Memory B cell (primary cell): ENCODE results near the gene CCDC6.
"Not testable (repeated sequence)": the region's sequence is repeated elsewhere in the genome, so short reads cannot be mapped to it uniquely, and the experiment has no call there.

ENCODE experiments used
- ATAC-seq: fragments of 150-1000 bp; cut with Tn5 transposase; 2 replicates; pipeline ENCODE4 v1.10.0; 2021; ENCODE audit warnings: low read depth, mild to moderate bottlenecking, moderate library complexity
- DNase-seq, 2 donors: peaks; one replicate each; pipeline ENCODE4 v3.0.0; 2022; ENCODE audit warnings: low spot score in 2 of 2
- H3K27ac Mint-ChIP-seq: one replicate; pipeline ENCODE4 v1.8.0; 2022; ENCODE audit warnings: mild to moderate bottlenecking, moderate library complexity, mixed read lengths
- H3K27me3 Mint-ChIP-seq: one replicate; pipeline ENCODE4 v1.8.0; 2022; ENCODE audit warnings: mixed read lengths
- H3K36me3 Mint-ChIP-seq: one replicate; pipeline ENCODE4 v1.8.0; 2022; ENCODE audit warnings: mild to moderate bottlenecking, mixed read lengths
- H3K4me1 Mint-ChIP-seq: one replicate; pipeline ENCODE4 v1.8.0; 2022; ENCODE audit warnings: mixed read lengths
- H3K4me3 Mint-ChIP-seq: one replicate; pipeline ENCODE4 v1.8.0; 2022; ENCODE audit warnings: mild to moderate bottlenecking, moderate library complexity, mixed read lengths
- H3K9me3 Mint-ChIP-seq: one replicate; pipeline ENCODE4 v1.8.0; 2022; ENCODE audit warnings: mixed read lengths

The CCDC6 gene

GRCh38 chr10:59906417-59907202 is at the start of gene CCDC6:
Gene CCDC6, minus strand, starts transcription at chr10:59906556. Its CDS starts 132 bp downstream, at chr10:59906424.
- Mint-ChIP-seq H3K27ac (peak within 1 kb of the TSS; percentile 83), H3K36me3 (peaks cover 8% of the 10 kb centered on the region), H3K4me3 (peak within 1 kb of the TSS; percentile 93), H3K9me3 (no peaks in the 10 kb centered on the region), H3K27me3 (no peaks in the 10 kb centered on the region), H3K4me1 (peaks cover 47% of the 10 kb centered on the region)
- ATAC-seq = peak; percentile 75
- peak; percentile 91 to 96 for DNase-seq

GRCh38 chr10:59954296-59954695 is 47.9 kb upstream of the CCDC6 start:
- Mint-ChIP-seq H3K27me3 (no peaks in the 10 kb centered on the region), H3K36me3 (no peaks in the 10 kb centered on the region), H3K27ac (no peak overlapping the region), H3K4me3 (no peak overlapping the region), H3K9me3 (no peaks in the 10 kb centered on the region), H3K4me1 (no peaks in the 10 kb centered on the region)
- no peak for ATAC-seq
- no peak for DNase-seq

GRCh38 chr10:59953711-59954110 is 47.4 kb upstream of the CCDC6 start:
- ATAC-seq, H3K9me3 Mint-ChIP-seq: not testable (repeated sequence)

GRCh38 chr10:59950105-59950504 is 43.7 kb upstream of the CCDC6 start:
- Mint-ChIP-seq H3K27me3 (peaks cover 2% of the 10 kb centered on the region), H3K9me3 (no peaks in the 10 kb centered on the region), H3K4me3 (no peak overlapping the region), H3K27ac (no peak overlapping the region), H3K36me3 (no peaks in the 10 kb centered on the region), H3K4me1 (no peaks in the 10 kb centered on the region)
- DNase-seq = no peak
- no peak for ATAC-seq

More at GRCh38 chr10:59953711-59954110, 47.4 kb upstream of the CCDC6 start:
- not testable (repeated sequence) for H3K36me3 Mint-ChIP-seq, H3K4me1 Mint-ChIP-seq, H3K27ac Mint-ChIP-seq, DNase-seq, H3K27me3 Mint-ChIP-seq, H3K4me3 Mint-ChIP-seq

GRCh38 chr10:59949608-59950007 is 43.3 kb upstream of the CCDC6 start:
- H3K9me3 Mint-ChIP-seq = no peaks in the 10 kb centered on the region
- H3K27me3 Mint-ChIP-seq = peaks cover 2% of the 10 kb centered on the region
- no peak overlapping the region for H3K4me3 Mint-ChIP-seq
- H3K27ac Mint-ChIP-seq = no peak overlapping the region
- H3K4me1 Mint-ChIP-seq = no peaks in the 10 kb centered on the region
- H3K36me3 Mint-ChIP-seq = no peaks in the 10 kb centered on the region
- ATAC-seq = no peak
- DNase-seq = no peak

- no peak for ATAC-seq
- Mint-ChIP-seq H3K36me3 (no peaks in the 10 kb centered on the region), H3K9me3 (no peaks in the 10 kb centered on the region)
Measured at GRCh38 chr10:59945991-59946390, 39.6 kb upstream of the CCDC6 start.

GRCh38 chr10:59945590-59945989 is 39.2 kb upstream of the CCDC6 start:
- H3K36me3 Mint-ChIP-seq = peaks cover 2% of the 10 kb centered on the region
- ATAC-seq (no peak), DNase-seq (no peak)
- H3K9me3 Mint-ChIP-seq = peaks cover 2% of the 10 kb centered on the region
- H3K4me3 Mint-ChIP-seq = no peak overlapping the region
- H3K27ac Mint-ChIP-seq = no peak overlapping the region
- peaks cover 7% of the 10 kb centered on the region for H3K27me3 Mint-ChIP-seq
- H3K4me1 Mint-ChIP-seq = no peaks in the 10 kb centered on the region

More at GRCh38 chr10:59945991-59946390, 39.6 kb upstream of the CCDC6 start:
- peaks cover 7% of the 10 kb centered on the region for H3K27me3 Mint-ChIP-seq
- H3K4me1 Mint-ChIP-seq = no peaks in the 10 kb centered on the region
- H3K27ac Mint-ChIP-seq = no peak overlapping the region
- no peak for DNase-seq
- H3K4me3 Mint-ChIP-seq = no peak overlapping the region

- no peak overlapping the region for H3K27ac Mint-ChIP-seq
- ATAC-seq (no peak), DNase-seq (no peak)
- peaks cover 2% of the 10 kb centered on the region for H3K36me3 Mint-ChIP-seq
- H3K9me3 Mint-ChIP-seq = peaks cover 2% of the 10 kb centered on the region
- no peak overlapping the region for H3K4me3 Mint-ChIP-seq
- no peaks in the 10 kb centered on the region for H3K4me1 Mint-ChIP-seq
- H3K27me3 Mint-ChIP-seq = peaks cover 7% of the 10 kb centered on the region
Measured at GRCh38 chr10:59944339-59944935, 38.1 kb upstream of the CCDC6 start.

- Mint-ChIP-seq H3K4me1 (no peaks in the 10 kb centered on the region), H3K4me3 (no peak overlapping the region), H3K27me3 (peaks cover 8% of the 10 kb centered on the region), H3K27ac (no peak overlapping the region), H3K36me3 (peaks cover 2% of the 10 kb centered on the region), H3K9me3 (peaks cover 2% of the 10 kb centered on the region)
- DNase-seq (no peak), ATAC-seq (no peak)
Measured at GRCh38 chr10:59942556-59942955, 36.2 kb upstream of the CCDC6 start.

GRCh38 chr10:59937720-59938119 is 31.4 kb upstream of the CCDC6 start:
- DNase-seq (no peak), ATAC-seq (no peak)
- no peak overlapping the region for H3K27ac Mint-ChIP-seq
- peaks cover 1% of the 10 kb centered on the region for H3K27me3 Mint-ChIP-seq
- peaks cover 2% of the 10 kb centered on the region for H3K36me3 Mint-ChIP-seq
- H3K9me3 Mint-ChIP-seq = peaks cover 2% of the 10 kb centered on the region
- H3K4me1 Mint-ChIP-seq = no peaks in the 10 kb centered on the region
- no peak overlapping the region for H3K4me3 Mint-ChIP-seq

- H3K4me3 Mint-ChIP-seq = no peak overlapping the region
- H3K4me1 Mint-ChIP-seq = no peaks in the 10 kb centered on the region
- ATAC-seq = no peak
- H3K9me3 Mint-ChIP-seq = no peaks in the 10 kb centered on the region
- H3K36me3 Mint-ChIP-seq = no peaks in the 10 kb centered on the region
- H3K27me3 Mint-ChIP-seq = peaks cover 4% of the 10 kb centered on the region
- no peak overlapping the region for H3K27ac Mint-ChIP-seq
- DNase-seq = no peak
Measured at GRCh38 chr10:59934701-59935100, 28.3 kb upstream of the CCDC6 start.

GRCh38 chr10:59930788-59931521 is 24.6 kb upstream of the CCDC6 start:
- not testable (repeated sequence) for DNase-seq, H3K9me3 Mint-ChIP-seq, H3K27me3 Mint-ChIP-seq, ATAC-seq, H3K27ac Mint-ChIP-seq, H3K4me1 Mint-ChIP-seq, H3K4me3 Mint-ChIP-seq, H3K36me3 Mint-ChIP-seq

- DNase-seq (no peak), ATAC-seq (no peak)
- Mint-ChIP-seq H3K4me1 (no peaks in the 10 kb centered on the region), H3K27me3 (peaks cover 4% of the 10 kb centered on the region), H3K36me3 (peaks cover 7% of the 10 kb centered on the region), H3K4me3 (no peak overlapping the region), H3K27ac (no peak overlapping the region), H3K9me3 (peaks cover 19% of the 10 kb centered on the region)
Measured at GRCh38 chr10:59926086-59926485, 19.7 kb upstream of the CCDC6 start.

- Mint-ChIP-seq H3K9me3 (peaks cover 19% of the 10 kb centered on the region), H3K27me3 (peaks cover 4% of the 10 kb centered on the region), H3K4me1 (no peaks in the 10 kb centered on the region), H3K36me3 (peaks cover 7% of the 10 kb centered on the region), H3K4me3 (no peak overlapping the region), H3K27ac (no peak overlapping the region)
- ATAC-seq = no peak
- no peak for DNase-seq
Measured at GRCh38 chr10:59922907-59923306, 16.6 kb upstream of the CCDC6 start.
